K562 (cell line): ENCODE results near the gene CMTM1. TPM values are rescaled to one million over a fixed set of nuclear protein-coding genes. Genes with fewer than 3 reads are reported as not detected.

Experiments
- ARHGAP35 ChIP-seq: fragments of 450-650 bp; IDR thresholded peaks from 2 replicates; pipeline ENCODE4 v1.6.1; 2018; ENCODE audit not compliant: partially characterized antibody
- BRCA1 ChIP-seq, 2 experiments: fragments of 450-650 bp in 1 of 2; sonication (generic) in 1 of 2; formaldehyde crosslinking in 1 of 2; IDR thresholded peaks; 2 replicates each; pipeline versions ENCODE4 v1.5.0 to v1.6.1; 2017 to 2020; ENCODE audit warnings: mild to moderate bottlenecking in 1 of 2, missing genetic modification reagents in 1 of 2
- CHD1 ChIP-seq: fragments of 200-600 bp; sonication (generic); IDR thresholded peaks from one replicate; pipeline ENCODE4 v1.6.1; 2012; ENCODE audit warnings: mild to moderate bottlenecking, moderate library complexity, low read length, inconsistent platforms
- CREM ChIP-seq: IDR thresholded peaks from 2 replicates; pipeline ENCODE4 v1.6.1; 2014; ENCODE audit warnings: antibody characterized with exemption, low read depth
- FIP1L1 ChIP-seq: fragments of 200-400 bp; formaldehyde crosslinking; IDR thresholded peaks from 2 replicates; pipeline ENCODE4 v1.6.1; 2018; ENCODE audit warnings: mild to moderate bottlenecking, low read depth, low read length; ENCODE audit not compliant: poor library complexity, severe bottlenecking
- HLTF ChIP-seq: fragments of 450-650 bp; IDR thresholded peaks from 2 replicates; pipeline ENCODE4 v1.6.1; 2016
- HSF4 ChIP-seq: fragments of 250-450 bp; sonication (Bioruptor Pico); IDR thresholded peaks from 2 replicates; pipeline ENCODE4 v2.1.2; 2022; ENCODE audit warnings: mild to moderate bottlenecking, moderate library complexity, borderline replicate concordance
- KLF6 ChIP-seq: fragments of 250-450 bp; sonication (Bioruptor Pico); IDR thresholded peaks from 2 replicates; pipeline ENCODE4 v1.4.0; 2020; ENCODE audit warnings: mild to moderate bottlenecking, moderate library complexity, borderline replicate concordance
- LCOR ChIP-seq: sonication (generic); formaldehyde crosslinking; IDR thresholded peaks from 2 replicates; pipeline ENCODE4 v1.8.0; 2022; ENCODE audit warnings: mild to moderate bottlenecking, missing genetic modification reagents
- NUFIP1 ChIP-seq: fragments of 450-650 bp; IDR thresholded peaks from 2 replicates; pipeline ENCODE4 v1.6.1; 2018; ENCODE audit not compliant: partially characterized antibody
- SETDB1 ChIP-seq: IDR thresholded peaks from one replicate; pipeline ENCODE4 v1.6.1; 2012; ENCODE audit warnings: low read length, control low read depth, inconsistent platforms
- SIN3A ChIP-seq, 2 experiments: fragments of 150-350 bp in 1 of 2; IDR thresholded peaks; 2 replicates each; pipeline ENCODE4 v1.6.1; 2011 to 2016; ENCODE audit warnings: borderline replicate concordance in 2 of 2, low read depth in 2 of 2, low read length in 2 of 2, mild to moderate bottlenecking in 2 of 2, moderate library complexity in 2 of 2; ENCODE audit not compliant: control insufficient read depth in 1 of 2
- SPI1 ChIP-seq: IDR thresholded peaks from 2 replicates; pipeline ENCODE4 v1.6.1; 2011; ENCODE audit warnings: low read depth, low read length, control low read depth, borderline replicate concordance
- SREBF2 ChIP-seq: sonication (generic); formaldehyde crosslinking; IDR thresholded peaks from 2 replicates; pipeline ENCODE4 v1.4.0; 2020; ENCODE audit warnings: mild to moderate bottlenecking, missing genetic modification reagents
- TAF7 ChIP-seq: fragments of 450-650 bp; IDR thresholded peaks from 2 replicates; pipeline ENCODE4 v1.6.1; 2016; ENCODE audit warnings: missing genetic modification characterization, missing compliant biosample characterization
- ZNF140 ChIP-seq: fragments of 250-450 bp; sonication (Bioruptor Pico); IDR thresholded peaks from 2 replicates; pipeline ENCODE4 v1.8.0; 2021; ENCODE audit warnings: moderate library complexity, mild to moderate bottlenecking, inconsistent platforms
- ZNF384 ChIP-seq: IDR thresholded peaks from 2 replicates; pipeline ENCODE4 v1.6.1; 2012; ENCODE audit warnings: low read depth, low read length, improper control_type of control experiment
- ZZZ3 ChIP-seq: fragments of 450-650 bp; IDR thresholded peaks from 2 replicates; pipeline ENCODE4 v1.6.1; 2016; ENCODE audit warnings: antibody characterized with exemption, mild to moderate bottlenecking, moderate library complexity
- polyA plus RNA-seq, 8 experiments: library from polyadenylated mRNA; depleted of rRNA in 4 of 8; stranded (reverse) in 5 of 8; unstranded in 3 of 8; fragments of >200 nt; fragmentation: Nextera tagmentation in 2 of 8; fragmentation: Illumina TruSeq in 1 of 8; extraction: Ambion mirVana in 2 of 8; extraction: Trizol in 1 of 8; gene quantifications; 2 replicates each; pipeline versions ENCODE4 v1.2.1 to v1.2.3, GENCODE V29; 2011 to 2014; ENCODE audit warnings: inconsistent platforms in 1 of 8, missing spikeins in 1 of 8
- total RNA-seq, 7 experiments: library from RNA; depleted of rRNA in 6 of 7; stranded (reverse); fragments of >200 nt in 6 of 7; fragmentation: Illumina TruSeq in 2 of 7; extraction: Trizol in 2 of 7; gene quantifications; 2 replicates each; pipeline versions ENCODE4 v1.2.1 to v1.2.3, GENCODE V29; 2011 to 2021; ENCODE audit warnings: low replicate concordance in 1 of 7
- TF ChIP-seq, protein P1 (sequence below): sonication (generic); formaldehyde crosslinking; IDR thresholded peaks from 2 replicates; pipeline ENCODE4 v1.9.0; 2022; ENCODE audit warnings: mild to moderate bottlenecking, missing genetic modification reagents
- TF ChIP-seq, protein P2 (sequence below): sonication (generic); formaldehyde crosslinking; IDR thresholded peaks from 2 replicates; pipeline ENCODE4 v1.8.1; 2023; ENCODE audit warnings: mild to moderate bottlenecking, missing genetic modification reagents
- TF ChIP-seq, protein P3 (sequence below): conservative IDR thresholded peaks from 2 replicates; pipeline ENCODE4 v1.6.1; 2011; ENCODE audit warnings: low read depth, mild to moderate bottlenecking, low read length; ENCODE audit not compliant: control insufficient read depth
- TF ChIP-seq, protein P4 (sequence below): fragments of 250-450 bp; sonication (Bioruptor Pico); IDR thresholded peaks from 2 replicates; pipeline ENCODE4 v1.5.1; 2021; ENCODE audit warnings: mild to moderate bottlenecking

Gene CMTM1
- total and polyA plus RNA-seq, 9 of the 15 experiments (the other 6 are each of a cell fraction or from before 2014, with no cell fraction given), result 0.25 to 2.6 (median 1.1) TPM; not detected in 2

DNA sequence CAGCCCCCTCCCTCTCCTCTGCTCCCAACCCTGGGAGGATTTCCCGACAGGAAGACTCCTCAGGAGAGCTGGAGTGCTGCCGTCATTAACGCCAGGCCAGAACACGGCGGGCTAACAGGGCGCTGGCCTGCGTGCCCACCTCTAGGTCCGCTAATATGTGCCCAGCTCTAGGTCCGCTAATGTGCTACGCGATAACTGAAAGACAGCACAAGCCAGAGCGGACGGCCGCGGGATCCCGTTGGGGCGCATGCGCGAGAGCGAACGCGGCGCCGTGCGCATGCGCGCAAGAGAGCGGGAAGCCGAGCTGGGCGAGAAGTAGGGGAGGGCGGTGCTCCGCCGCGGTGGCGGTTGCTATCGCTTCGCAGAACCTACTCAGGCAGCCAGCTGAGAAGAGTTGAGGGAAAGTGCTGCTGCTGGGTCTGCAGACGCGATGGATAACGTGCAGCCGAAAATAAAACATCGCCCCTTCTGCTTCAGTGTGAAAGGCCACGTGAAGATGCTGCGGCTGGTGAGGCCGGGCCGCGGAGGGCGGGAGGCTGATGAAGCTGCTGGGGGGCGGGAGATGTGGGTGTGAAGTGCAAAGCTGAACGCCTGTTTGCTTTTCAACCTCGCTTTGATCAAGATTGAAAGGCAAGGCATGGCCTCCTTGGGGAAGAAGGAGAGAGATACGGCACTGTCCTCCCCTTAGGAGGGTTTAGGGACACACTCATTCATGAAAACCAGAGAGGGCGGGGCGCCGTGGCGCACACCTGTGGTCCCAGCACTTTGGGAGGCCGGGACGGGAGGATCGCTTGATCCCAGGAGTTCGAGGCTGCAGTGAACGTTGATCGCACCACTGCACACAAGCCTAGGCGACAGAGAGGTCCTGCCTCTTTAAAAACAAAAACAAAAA is 13.7 kb upstream of the CMTM1 start, which contains the start of gene CKLF (continued):
- no peak for TF ChIP-seq ZZZ3
- TF ChIP-seq, protein P1, sequence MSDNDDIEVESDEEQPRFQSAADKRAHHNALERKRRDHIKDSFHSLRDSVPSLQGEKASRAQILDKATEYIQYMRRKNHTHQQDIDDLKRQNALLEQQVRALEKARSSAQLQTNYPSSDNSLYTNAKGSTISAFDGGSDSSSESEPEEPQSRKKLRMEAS (CRISPR knock-in tag), result peak; percentile 99
- no peak for TF ChIP-seq ARHGAP35
- no peak for TF ChIP-seq ZNF140 (CRISPR knock-in tag)
- TF ChIP-seq SREBF2 (CRISPR knock-in tag), result peak; percentile 70; the same call in 1 of the 2 replicates
- no peak for TF ChIP-seq ZNF384
- TF ChIP-seq HLTF, result peak; percentile 81; the same call in 1 of the 2 replicates
- TF ChIP-seq SETDB1, result peak; percentile 21
- TF ChIP-seq, protein P2, sequence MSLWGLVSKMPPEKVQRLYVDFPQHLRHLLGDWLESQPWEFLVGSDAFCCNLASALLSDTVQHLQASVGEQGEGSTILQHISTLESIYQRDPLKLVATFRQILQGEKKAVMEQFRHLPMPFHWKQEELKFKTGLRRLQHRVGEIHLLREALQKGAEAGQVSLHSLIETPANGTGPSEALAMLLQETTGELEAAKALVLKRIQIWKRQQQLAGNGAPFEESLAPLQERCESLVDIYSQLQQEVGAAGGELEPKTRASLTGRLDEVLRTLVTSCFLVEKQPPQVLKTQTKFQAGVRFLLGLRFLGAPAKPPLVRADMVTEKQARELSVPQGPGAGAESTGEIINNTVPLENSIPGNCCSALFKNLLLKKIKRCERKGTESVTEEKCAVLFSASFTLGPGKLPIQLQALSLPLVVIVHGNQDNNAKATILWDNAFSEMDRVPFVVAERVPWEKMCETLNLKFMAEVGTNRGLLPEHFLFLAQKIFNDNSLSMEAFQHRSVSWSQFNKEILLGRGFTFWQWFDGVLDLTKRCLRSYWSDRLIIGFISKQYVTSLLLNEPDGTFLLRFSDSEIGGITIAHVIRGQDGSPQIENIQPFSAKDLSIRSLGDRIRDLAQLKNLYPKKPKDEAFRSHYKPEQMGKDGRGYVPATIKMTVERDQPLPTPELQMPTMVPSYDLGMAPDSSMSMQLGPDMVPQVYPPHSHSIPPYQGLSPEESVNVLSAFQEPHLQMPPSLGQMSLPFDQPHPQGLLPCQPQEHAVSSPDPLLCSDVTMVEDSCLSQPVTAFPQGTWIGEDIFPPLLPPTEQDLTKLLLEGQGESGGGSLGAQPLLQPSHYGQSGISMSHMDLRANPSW (CRISPR knock-in tag), result peak; percentile 75; the same call in 1 of the 2 replicates
- TF ChIP-seq CREM, result peak; percentile 45; the same call in 1 of the 2 replicates
- no peak for TF ChIP-seq NUFIP1
- TF ChIP-seq HSF4, result no peak
- TF ChIP-seq LCOR (CRISPR knock-in tag), result peak; percentile 95
- no peak for TF ChIP-seq BRCA1 (IDR thresholded peaks at IDR 0.05)
- peak; percentile 99 for TF ChIP-seq BRCA1 (CRISPR knock-in tag; IDR thresholded peaks at IDR 0.05)
- peak; percentile 80 for TF ChIP-seq FIP1L1
- peak; percentile 28 for TF ChIP-seq CHD1
- TF ChIP-seq SPI1, result no peak
- TF ChIP-seq TAF7 (tag), result peak; percentile 57; the same call in 1 of the 2 replicates
- 0 out of 2 replicates have a peak, but pooled peaks have one; percentile 57 for TF ChIP-seq KLF6 (CRISPR knock-in tag)
- TF ChIP-seq SIN3A (IDR thresholded peaks at IDR 0.05; ENCODE audit: borderline replicate concordance in 2 of 2, control insufficient read depth in 1 of 2, low read depth in 2 of 2, low read length in 2 of 2), result peak in 1 of 2 experiments; percentile 41; a peak in 1 of 4 replicates
- TF ChIP-seq, protein P3, sequence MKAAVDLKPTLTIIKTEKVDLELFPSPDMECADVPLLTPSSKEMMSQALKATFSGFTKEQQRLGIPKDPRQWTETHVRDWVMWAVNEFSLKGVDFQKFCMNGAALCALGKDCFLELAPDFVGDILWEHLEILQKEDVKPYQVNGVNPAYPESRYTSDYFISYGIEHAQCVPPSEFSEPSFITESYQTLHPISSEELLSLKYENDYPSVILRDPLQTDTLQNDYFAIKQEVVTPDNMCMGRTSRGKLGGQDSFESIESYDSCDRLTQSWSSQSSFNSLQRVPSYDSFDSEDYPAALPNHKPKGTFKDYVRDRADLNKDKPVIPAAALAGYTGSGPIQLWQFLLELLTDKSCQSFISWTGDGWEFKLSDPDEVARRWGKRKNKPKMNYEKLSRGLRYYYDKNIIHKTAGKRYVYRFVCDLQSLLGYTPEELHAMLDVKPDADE, result no peak
- TF ChIP-seq, protein P4, sequence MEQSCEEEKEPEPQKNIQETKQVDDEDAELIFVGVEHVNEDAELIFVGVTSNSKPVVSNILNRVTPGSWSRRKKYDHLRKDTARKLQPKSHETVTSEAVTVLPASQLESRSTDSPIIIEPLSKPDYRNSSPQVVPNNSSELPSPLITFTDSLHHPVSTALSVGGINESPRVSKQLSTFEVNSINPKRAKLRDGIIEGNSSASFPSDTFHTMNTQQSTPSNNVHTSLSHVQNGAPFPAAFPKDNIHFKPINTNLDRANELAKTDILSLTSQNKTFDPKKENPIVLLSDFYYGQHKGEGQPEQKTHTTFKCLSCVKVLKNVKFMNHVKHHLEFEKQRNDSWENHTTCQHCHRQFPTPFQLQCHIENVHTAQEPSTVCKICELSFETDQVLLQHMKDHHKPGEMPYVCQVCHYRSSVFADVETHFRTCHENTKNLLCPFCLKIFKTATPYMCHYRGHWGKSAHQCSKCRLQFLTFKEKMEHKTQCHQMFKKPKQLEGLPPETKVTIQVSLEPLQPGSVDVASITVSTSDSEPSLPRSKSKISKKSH (CRISPR knock-in tag), result no peak
